Stimulated activated CD8-positive, alpha-beta memory T cell treated with anti-CD3 and anti-CD28 coated beads, Interleukin-12 subunit alpha, Interleukin-12 subunit beta, amount 100 ng/mL, for 4 hours (primary cell): Measurements from ENCODE around the gene ATG9B.
"Not testable (repeated sequence)": the region's sequence is repeated elsewhere in the genome, so short reads cannot be mapped to it uniquely, and the experiment has no call there.

Source experiments
- DNase-seq: peaks from one replicate; pipeline ENCODE4 v3.0.0-alpha.2; 2020; ENCODE audit warnings: low read depth

Gene ATG9B

DNA sequence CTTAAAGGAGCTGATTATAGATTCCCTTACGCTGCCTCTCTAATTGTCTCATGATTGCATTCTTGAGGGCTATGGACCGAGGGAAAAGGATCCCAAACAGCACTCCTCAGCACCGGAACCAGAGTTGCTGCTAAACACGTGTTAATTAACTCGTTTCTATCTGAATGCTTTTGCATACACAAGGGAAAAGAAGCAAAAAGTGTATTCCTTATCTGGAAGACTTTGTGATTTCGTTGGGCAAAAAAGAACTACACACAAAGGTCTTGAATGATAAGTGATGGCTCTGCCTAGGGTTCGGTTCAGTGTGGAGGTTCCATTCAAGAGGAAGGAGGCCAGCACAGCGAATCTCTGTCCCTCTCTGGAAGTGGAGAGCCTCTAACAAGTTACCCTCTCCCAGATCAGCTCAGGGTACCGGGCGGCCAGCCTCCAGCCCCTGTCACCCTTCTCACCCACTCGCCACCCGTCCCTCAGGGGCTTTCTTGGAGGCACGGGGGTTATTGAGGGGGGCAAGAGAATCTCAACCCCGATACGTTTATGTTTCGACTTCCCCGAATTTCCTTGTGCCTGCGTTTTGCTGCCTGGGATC lies 34.6 kb upstream of the ATG9B start:
- no peak for DNase-seq

DNA sequence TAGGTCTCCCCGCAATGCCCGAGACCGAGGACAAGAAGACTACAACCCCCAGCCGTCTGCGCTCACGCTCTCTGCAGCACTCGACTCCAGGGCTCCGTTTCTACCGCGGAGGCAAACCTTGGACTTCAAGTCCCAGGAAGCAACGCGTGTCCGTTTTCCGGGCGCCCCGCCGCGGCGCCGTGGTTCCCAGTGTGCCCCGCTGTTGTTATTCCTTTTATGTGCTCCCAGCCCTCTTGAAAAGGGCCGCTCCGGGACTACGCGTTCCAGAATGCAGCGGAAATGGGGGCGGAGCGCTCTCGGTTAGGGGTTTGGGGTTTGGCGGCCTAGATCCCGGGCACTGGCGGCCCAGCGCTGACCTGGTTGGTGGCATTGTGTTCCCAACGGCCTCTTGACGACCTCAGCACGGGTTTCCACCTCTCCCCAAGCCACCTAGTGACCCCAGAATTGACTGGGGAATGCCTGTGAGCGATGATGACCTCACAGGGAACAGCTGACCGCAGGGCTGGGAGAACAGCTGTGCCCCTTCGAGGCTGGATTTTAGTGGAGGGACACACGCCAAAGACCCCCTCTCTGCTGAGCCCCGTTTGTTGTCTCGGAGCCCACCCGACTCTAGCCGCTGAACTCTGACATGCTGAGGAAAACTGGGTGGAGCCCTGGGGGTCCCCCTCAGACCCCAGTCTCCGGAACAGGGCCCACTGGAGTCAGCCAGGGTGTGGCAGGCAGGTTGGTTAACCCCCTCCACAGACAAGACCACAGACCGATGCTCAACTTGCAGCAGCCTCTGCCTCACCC lies 33.9 kb upstream of the ATG9B start:
- DNase-seq: peak; percentile 92

DNA sequence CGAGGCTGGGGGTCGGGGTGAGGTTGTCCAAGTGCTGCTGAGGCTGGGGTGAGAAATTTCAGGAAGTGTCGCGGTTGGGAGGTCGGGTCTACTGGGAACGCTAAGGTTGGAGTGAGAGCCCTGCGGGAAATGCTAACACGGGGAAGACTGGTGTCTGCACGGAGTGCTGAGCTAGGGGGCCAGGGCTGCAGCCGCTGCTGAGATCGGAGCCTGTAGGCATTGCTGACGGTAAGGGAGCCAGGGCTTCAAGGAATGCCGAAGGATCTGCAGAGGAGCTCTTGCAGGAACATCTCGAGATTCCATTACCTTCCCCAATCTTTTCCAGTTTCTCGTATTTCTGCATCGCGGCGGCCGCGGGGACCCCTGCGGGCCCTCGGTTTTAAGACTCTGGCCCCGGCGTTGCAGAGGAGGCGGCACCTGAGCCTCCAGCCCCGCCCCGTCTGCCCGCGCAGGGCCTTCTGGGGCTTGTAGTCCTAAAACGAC lies 33.3 kb upstream of the ATG9B start, which contains the start of gene CDK5:
CDK5 (minus strand) TSS at position 392 of the 483 bp plus-strand sequence; CDS start at position 343, 49 bp downstream.
- no peak for DNase-seq

DNA sequence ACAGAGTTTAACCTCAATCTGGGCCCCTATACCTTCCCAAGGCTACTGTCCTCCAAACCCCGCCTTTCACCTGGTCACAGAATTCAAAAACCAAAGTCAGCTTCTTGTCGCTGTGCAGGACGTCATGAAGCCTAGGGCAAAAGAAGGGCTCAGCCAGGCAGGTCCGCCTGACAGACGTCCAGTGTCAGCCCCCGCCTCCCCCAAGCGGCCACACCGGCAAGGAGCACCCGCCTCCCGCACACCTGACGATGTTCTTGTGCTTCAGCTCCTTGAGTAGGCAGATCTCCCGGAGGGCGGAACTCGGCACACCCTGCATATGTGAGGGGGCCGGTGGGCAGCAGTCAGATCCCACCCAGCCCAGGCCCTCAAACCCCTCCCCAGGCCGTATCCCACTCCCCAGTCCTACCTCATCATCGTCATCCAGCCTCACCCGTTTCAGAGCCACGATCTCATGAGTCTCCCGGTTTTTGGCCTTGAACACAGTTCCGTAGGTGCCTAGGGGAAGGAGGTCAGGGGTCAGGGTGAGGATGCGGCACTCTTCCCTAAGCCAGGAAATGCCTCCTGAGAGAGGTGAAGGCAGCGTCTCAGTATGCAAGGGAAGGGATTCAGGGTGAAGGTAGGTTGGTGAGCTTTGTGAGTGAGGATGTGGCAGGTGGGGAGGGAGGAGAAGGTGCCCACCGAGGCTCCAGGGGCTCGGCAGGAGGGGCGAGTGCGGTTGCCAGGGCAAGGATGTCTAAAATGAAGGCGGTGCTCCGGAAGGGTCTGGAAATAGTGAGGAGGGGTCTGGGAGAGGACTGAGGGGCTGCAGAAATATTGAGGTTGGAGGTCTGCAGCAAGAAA lies 32.6 kb upstream of the ATG9B start:
- no peak for DNase-seq

DNA sequence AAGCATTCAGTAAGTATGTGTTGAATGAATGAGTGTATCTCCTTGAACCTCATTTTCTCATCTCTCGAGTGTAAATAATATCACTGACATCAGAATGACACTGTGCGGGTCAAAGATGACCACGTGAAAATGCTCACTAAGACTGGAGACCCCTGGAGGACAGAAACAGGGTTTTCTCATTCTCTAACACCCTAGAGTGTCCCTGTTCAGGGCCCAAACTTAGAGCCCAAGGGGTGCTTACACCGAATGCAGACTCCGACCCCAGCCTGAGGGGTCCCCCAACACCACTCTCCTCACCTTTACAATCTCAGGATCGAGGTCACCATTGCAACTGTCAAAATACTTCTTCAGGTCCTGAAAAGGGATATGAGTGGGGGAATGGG lies 32.0 kb upstream of the ATG9B start:
- DNase-seq: no peak

DNA sequence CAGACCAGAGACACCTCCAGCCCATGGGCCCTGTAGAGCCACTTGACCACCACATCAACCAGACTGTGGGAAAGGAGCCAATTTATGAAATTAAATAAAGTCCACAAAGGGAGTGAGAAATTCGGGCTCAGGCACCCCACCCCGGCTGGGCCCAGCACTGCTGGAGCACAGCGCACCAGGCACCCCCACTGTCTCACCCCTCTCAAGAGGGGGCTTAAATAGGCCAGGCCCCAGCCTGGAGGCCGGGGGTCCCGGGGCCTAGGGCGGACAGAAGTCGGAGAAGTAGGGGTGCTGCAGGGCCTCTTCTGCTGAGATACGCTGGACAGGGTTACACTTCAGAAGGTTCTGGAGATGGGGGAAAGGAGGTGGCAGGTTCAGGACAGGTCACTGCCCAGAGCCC lies 29.5 kb upstream of the ATG9B start:
- DNase-seq: no peak

DNA sequence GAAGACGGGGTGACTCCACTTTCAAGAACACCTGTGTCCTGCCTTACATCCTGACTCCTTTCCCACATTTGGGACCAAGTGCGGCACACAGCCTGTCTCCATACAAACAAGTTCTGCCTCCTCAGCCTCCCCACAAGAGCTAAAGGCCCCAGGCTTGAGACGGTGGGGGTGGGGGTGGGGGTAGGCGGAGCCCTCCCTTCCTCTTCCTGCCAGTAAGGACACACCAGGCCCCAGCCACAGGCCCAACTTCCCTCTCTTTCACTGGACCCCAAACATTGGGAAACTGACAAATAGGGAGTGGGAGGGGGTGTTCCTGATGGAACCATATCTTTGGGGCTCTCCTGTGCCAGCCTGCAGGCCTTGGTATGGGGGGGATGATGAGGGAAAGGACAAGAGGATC lies 28.8 kb upstream of the ATG9B start:
- DNase-seq: no peak

DNA sequence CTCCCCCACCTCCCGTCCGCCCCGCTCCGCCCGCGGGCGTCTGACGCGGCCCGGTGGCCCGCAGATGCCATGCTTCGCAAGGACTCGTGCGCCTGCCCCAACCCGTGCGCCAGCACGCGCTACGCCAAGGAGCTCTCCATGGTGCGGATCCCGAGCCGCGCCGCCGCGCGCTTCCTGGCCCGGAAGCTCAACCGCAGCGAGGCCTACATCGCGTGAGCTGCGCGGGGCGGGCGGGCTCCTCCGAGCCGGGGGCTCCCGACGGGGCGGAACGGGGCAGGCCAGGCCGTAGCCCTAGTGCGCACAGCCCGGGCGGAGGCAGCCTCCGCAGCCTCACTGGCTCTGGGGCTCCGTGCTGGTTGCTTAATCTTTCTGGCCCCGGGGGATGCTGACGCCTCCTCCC lies 26.8 kb upstream of the ATG9B start:
- DNase-seq: peak; percentile 23

DNA sequence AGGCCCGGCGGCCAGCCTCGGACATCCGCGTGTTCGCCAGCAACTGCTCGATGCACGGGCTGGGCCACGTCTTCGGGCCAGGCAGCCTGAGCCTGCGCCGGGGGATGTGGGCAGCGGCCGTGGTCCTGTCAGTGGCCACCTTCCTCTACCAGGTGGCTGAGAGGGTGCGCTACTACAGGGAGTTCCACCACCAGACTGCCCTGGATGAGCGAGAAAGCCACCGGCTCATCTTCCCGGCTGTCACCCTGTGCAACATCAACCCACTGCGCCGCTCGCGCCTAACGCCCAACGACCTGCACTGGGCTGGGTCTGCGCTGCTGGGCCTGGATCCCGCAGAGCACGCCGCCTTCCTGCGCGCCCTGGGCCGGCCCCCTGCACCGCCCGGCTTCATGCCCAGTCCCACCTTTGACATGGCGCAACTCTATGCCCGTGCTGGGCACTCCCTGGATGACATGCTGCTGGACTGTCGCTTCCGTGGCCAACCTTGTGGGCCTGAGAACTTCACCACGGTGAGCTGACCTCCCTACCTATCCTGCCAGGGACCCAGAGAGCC lies 24.7 kb upstream of the ATG9B start:
- no peak for DNase-seq

DNA sequence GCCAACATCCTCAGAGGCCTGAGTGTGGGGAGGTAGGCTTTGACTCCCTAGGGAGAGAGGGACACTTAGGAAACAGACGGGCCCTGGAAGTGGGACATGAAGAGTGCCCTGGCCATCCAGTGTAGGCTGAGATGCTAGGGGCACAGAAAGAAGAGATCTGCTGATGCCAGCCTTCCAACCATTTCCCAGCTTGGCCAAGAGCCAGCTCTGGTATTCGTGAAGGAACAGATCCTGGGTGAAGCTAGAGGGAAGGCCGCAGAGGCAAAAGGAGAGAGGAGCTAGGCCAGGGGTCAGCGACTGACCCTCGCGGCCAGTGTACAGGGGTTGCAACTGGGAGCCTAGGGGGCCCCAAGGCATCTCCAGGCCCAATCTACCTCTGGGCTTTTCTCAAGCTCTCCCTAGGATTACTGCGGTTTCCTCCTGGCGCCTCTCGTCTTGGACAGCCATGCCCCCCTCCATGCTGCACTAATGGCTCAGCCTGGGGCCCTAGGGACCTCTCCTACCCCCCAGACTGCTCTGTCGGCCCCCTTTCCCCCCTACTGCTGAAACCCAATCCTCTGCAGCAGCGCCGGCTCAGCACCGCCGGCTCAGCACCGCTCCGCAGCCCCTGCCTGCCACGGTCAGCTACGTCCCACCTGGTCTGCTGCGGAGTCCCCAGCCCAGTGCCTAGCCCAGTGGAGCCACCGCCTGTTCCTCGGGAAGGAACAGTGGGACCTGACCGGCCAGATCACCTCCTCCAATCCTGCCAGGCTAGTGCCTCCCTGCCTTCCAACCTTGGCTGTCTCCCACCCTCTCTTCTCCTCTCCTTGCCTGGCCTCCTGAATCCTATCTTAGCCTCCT lies 23.9 kb upstream of the ATG9B start, which contains the start of gene ASIC3:
ASIC3 (plus strand) TSS at position 556 of the 840 bp plus-strand sequence. CDS start 355 bp downstream, outside the sequence.
- no peak for DNase-seq

DNA sequence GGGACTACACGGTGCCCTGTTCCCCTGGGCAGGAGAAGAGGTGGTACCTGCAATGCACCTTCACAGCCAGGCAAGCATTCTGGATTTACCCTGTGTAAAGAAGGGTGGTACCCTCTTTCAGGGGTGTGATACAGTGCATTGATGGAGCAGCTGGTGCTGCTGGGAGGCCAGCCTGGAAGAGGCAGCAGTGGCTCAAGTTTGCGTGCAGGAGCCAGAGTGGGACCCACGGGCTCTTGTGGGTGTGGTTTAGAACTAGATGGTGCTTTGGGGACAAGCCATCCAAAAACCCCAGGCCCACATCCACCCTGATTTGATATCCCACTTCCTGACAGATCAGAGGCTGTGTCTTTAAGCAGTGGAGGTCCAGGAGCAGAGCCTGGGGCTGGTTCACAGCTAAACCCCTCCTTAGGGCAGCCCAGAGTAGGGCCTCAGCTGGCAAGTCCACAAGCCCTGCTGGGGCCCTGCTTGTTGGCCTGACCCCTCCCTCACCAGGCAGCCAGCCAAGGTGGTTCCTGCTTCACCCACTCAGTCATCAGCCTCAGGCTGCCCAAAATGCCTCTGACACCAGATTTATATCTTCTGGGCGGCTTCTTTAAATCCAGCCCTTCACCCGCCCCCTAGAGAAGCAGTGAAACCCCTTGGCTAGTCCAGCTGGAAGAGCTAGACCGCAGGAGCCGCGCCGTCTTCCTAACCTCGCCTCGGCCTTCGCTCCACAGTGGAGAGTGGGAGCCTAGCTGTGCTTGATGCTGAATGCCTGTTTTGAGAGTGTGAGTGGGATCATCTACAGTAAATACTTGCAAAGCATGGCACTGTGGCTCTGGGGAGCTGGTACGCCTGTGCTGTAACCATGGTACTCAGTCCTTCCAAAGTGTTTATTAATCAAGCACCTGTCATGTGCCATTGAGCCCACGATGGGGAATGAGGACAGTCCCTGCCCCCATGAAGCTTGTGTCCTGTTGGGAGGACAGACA lies 22.6 kb upstream of the ATG9B start:
- DNase-seq: no peak

DNA sequence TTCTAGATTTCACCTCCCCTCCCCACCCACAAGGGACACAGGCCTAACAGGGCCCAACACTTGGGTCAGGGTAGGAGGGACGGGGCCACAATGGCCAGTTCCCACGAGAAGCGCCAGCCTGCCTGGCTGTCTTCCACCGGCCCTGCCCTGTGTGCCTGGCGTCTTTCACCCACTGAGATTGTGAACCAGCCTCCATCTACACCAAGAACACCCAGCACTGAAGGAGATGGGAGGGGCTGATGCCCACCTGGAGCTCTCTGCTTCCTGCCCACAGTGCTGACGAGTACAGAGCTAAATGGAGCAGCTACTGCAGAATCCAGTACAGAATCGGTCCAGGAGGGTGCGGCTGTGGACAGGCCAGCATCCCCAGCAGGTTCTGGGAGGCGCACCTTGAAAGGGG lies 21.7 kb upstream of the ATG9B start:
- no peak for DNase-seq

DNA sequence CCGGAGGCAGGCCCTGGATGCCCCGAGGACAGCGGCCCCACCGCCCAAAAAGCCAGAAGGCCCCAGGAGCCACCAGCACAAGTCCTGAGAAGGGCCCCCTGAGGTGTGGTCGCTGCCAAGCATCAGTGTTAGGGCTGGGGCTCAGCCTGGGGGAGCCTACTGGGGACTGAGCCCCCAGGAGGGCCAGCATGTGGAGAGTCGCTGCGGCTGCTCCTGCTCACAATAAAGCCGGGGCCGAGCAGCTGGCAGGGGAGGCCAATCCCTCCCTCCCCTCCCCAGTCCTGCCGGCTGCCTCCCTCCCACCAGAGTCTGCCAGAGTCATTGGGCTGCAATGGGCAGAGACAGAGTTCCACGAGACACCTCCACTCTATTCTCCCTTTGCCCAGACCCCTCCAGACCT lies 21.0 kb upstream of the ATG9B start:
- DNase-seq: no peak

DNA sequence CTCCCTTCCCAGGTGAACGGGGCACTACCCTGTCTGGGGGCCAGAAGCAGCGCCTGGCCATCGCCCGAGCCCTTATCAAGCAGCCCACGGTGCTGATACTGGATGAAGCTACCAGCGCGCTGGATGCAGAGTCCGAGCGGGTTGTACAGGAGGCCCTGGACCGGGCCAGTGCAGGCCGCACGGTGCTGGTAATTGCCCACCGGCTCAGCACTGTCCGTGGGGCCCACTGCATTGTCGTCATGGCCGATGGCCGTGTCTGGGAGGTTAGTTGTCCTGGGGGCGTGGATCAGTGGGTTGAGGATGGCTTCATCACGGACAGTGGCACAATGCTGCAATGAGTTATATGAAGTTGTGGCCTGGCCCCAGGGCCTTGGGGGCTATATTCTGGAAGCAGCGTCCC lies 19.7 kb upstream of the ATG9B start:
- DNase-seq: no peak

DNA sequence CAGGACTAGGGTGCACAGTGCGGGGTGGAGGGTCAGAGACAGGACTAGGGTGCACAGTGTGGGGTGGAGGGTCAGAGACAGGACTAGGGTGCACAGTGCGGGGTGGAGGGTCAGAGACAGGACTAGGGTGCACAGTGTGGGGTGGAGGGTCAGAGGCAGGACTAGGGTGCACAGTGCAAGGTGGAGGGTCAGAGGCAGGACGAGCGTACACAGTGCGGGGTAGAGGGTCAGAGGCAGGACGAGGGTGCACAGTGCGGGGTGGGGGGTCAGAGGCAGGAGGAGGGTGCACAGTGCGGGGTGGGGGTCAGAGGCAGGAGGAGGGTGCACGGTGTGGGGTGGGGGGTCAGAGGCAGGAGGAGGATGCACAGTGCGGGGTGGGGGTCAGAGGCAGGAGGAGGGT lies 19.2 kb upstream of the ATG9B start:
- DNase-seq: not testable (repeated sequence)

DNA sequence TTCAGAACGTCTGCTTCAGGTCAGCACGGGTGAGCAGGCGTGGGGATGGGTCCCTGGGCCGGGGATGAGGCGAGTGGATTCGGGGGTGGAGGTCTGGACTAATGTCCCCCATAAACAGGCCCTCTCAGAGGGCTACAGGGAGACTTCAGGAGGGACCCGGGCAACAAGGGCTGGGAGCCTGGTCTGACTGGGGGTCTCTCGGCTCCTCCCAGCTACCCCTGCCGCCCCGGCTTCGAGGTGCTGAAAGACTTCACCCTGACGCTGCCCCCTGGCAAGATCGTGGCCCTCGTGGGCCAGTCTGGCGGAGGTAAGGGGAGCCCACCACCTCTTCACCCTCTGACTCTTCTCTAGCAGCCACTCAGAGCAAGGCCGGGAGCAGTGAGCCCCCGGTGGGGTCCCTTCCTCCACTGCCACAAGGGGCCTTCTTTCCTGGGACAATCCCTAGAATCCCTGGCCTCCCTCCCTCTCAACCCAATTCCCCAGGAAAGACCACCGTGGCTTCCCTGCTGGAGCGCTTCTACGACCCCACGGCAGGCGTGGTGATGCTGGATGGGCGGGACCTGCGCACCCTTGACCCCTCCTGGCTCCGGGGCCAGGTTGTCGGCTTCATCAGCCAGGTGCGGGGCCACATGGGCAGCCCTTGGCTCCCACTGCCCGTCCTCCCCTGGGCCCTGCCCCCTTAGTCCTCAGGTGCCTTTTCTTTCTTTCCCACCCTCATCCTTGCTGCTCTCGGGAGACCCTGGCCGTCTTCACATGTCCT lies 16.5 kb upstream of the ATG9B start:
- DNase-seq: no peak

DNA sequence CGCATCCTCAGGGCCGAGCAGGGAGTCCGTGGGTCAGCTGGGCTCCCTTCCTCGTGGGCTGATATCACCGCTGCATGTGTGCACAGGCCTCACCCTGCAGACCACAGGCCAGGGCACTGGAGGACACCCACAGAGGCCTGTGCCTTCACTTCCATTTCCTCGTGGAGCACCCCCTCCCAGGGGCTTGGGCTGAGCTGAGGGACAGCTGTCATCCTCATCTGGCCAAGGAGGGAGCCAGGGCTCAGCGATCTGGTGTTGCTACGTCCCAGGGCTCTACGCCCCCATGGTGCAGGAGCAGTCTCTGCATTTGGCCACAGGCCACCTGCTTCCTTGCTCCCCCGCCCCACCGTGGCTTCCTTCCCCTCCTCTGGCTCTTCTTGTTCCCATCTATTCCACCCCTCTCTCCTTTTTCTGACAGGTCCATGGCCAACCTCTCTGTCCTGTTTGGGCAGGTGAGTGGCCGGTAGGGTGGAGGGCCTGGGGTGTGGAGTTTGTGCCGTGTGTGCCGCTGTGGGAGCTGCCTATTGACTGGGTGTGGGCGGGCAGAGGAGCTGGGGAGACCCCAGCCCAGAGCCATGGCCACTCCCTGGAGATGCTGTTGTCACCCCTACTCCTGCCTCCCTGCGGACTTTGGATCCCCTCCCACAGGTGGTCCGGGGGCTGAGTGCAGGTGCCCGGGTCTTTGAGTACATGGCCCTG lies 15.7 kb upstream of the ATG9B start:
- DNase-seq: no peak

DNA sequence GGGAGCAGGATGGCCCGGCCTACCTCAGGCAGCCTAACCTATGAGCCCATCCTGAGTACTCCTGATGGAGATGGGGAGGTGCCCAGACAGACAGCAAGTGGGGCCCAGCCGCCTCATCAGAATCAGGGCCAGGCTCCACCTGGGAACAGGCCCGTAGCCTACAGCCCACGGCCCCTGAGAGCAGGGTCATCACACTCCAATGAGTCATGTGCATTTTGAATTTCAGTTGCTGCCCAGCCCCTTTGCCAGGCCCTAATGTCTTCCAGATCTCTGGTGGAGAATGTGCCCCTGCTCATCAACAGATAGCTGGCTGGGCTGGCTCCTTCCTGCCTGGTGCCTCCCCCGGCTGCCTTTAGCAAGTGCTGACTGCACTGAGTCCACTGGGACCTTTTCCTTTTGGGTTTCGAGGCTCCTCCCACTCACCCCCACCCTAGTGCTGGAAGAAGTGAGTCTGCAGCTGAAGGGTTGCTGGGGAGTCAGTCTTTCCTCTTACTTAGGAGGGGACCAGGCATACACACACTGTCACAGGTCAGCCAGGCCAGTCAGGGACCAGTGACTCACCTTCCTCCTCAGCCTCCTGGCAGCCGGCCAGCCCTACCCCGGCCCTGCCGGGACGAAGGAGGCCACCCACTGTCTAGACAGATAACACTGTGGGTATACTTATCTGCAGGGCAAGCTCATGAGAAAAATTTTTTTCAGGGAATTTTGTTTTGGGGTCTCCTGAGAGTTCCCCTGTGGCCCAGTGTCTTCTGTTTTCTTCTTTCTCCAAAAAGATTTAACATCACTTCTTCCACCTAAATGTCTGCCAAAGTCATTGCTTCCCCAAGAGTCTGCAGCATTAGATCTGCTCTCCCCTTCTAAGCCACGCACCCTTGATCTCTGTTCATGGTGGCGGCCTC lies 14.9 kb upstream of the ATG9B start:
- peak; percentile 60 for DNase-seq
